Bone marrow (tissue), 2 donors: ENCODE data around the gene MIPEP.
"Not testable (repeated sequence)": the region's sequence is repeated elsewhere in the genome, so short reads cannot be mapped to it uniquely, and the experiment has no call there.

ENCODE experiments used
- DNase-seq, 2 donors: peaks; one replicate each; lab custom pipeline; 2025; lab: John Stamatoyannopoulos, UW

The MIPEP gene

DNA sequence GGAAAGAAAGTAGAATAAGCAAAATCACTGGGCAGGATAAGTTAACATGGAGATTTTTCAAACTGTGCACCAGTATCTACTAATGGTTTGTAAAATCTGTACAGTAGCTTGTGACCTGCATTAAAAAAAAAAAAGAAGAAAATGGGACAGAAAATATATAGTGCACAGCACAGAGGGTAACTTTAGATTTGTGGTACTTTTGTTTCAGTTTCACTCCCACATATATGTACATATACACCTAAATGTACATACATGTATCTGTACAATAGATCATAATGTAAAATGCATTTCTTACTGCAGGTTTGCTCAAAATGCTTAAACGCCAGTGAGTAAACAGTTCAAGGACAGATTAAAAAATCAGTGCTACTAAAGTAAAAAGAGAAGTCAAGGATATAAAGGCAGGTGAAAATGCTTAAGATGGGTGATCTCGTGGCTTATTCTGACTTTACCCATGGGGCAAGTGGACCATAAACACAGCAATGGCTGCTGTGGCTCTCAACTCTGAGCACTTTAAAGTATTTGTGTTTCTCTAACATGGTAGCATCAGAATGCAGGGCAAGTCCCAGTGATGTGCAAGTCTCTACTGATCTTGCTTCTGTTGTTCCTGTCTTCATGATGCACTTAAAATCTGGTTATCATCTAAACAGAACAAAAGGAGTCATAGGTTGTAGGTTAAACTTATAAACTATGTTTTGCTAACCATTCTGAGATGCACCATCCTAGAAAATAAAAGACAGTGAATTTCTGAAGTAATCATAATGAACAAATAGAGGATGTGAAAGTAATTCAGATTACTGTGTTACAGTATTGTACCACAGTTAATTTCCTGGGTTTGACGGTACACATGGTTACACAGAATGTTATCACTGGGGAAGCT is 112.3 kb downstream of the MIPEP start:
- DNase-seq: no peak

- no peak for DNase-seq
These were observed 116.5 kb downstream of the MIPEP start for GRCh38 chr13:23772717-23773116.

DNA sequence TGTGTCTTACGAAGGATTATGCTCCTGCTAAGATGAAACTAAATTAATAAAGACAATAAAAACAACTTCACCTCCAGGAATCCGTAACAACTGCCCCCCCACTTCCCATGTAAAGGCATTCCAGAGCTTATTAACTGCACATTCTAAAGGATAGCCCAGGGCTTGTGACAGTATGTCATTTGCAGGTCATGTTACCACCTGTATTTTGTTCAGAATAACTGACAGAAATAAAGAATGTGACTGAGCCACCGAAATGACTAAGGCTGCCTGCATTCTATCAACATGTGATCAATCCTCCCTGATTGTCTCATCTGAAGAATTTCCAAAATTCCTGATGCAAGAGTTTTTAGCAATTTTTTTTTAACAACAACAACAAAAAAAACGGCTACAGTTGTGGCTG is 117.2 kb downstream of the MIPEP start:
- DNase-seq: no peak

GRCh38 chr13:23771552-23771951 is 117.6 kb downstream of the MIPEP start:
- DNase-seq: no peak

GRCh38 chr13:23770973-23771372 is 118.2 kb downstream of the MIPEP start:
- DNase-seq: no peak

- no peak for DNase-seq
These were observed 118.8 kb downstream of the MIPEP start for GRCh38 chr13:23770428-23770827.

DNA sequence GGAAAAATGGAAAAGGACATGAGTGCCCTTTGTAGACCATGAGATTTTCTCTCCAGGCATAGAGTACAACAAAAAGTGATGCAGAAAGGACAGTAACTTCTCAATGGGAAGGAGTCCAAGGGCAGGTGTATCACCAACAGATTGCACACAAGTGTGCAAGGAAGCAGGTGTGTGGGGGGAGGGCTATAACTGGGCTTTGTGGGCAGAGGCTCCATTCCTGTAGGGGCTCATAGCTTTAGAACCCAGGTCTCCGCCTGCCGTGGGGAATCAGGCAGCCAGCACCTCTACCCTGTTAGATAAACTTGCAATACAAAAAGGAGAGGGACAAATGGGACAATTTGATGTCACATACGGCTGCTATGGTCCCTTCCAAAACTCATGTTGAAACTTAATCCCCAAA is 119.8 kb downstream of the MIPEP start:
- no peak for DNase-seq

GRCh38 chr13:23767838-23768237 is 121.4 kb downstream of the MIPEP start:
- DNase-seq: no peak

DNA sequence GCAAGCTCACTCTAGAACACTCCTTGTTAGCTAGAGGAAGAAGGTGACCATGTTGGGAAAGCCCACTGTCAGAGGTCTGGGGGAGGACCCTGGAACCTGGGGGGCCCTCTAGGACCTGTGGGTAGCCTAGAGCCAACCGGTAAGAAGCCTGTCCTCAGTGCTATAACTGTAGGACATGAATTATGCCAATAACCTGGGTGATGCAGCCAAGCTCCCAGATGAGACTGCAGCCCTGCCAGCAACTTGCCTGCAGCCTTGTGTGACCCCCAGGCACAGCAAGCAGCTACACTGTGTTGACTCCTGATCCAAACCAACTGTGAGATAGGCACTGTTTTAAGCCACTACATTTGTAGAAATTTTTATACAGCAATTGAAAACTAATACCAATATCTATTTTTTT is 122.3 kb downstream of the MIPEP start:
- DNase-seq: no peak

GRCh38 chr13:23766283-23766682 is 122.9 kb downstream of the MIPEP start:
- DNase-seq: no peak

- DNase-seq: no peak
These were observed 123.7 kb downstream of the MIPEP start for GRCh38 chr13:23765531-23765930.

- DNase-seq: no peak
These were observed 125.9 kb downstream of the MIPEP start for GRCh38 chr13:23763318-23763717.

DNA sequence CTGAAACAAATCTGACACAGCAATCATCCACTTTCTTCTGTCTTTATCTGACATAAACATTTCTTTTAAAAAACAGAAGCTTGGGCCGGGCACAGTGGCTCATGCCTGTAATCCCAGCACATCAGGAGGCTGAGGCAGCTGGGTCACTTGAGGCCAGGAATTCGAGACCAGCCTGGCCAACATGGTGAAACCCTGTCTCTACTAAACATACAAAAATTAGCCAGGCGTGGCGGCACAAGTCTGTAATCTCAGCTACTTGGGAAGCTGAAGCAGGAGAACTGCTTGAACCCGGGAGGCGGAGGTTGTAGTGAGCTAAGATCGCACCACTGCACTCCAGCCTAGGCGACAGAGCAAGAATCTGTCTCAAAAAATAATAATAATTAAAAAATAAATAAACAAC is 127.4 kb downstream of the MIPEP start:
- not testable (repeated sequence) for DNase-seq

GRCh38 chr13:23760000-23760399 is 129.2 kb downstream of the MIPEP start:
- no peak for DNase-seq

DNA sequence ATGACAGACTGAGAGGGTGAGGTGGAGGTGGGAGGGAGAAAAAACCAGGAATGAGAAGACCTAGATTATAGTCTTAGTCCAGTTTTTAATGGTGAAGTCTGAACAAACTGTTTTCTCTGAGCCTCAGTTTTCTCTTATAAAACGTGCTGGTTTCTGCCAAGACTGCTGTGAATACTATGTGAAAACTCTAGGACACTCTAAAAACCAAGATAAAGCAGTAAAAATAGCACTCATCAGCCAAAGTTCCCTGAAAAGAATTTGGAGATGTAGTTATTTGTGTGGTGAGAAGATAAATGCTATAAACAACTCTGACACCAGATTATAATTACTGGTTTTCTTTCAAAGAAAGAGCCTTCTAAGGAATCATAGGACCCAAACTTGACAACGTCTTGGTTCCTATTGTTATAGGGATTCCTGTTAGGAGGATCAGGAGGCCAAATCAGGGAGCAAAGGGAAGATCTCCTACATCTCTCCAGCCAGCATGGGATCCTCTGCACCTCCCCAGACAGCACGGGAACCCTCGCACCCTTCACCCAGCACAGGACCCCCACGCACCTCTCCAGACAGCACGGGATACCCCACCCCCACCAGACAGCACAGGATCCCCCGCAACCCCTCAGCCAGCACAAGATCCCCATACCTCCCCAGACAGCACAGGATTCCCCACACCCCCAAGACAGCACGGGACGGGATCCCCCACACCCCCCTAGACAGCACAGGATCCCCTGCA is 130.2 kb downstream of the MIPEP start:
- no peak for DNase-seq

DNA sequence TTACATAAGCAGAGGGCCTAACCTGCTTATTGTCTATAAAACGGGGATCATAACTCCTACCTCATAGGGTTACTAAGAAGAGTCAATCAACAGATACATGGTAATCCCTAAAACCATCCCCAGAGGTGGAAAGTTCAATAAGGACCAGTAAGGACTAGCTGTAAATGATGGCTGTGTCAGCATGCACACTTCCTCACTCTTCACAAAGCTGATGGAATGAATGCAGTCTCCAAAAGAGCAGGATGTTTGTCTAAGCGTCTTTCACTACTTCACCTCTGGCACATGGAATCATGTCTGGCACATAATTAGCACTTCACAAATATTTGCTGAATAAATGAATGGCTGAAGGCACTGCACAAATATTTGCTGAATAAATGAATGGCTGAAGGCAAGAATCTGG is 134.2 kb downstream of the MIPEP start:
- DNase-seq: no peak

GRCh38 chr13:23754506-23754905 is 134.7 kb downstream of the MIPEP start:
- DNase-seq: no peak

DNA sequence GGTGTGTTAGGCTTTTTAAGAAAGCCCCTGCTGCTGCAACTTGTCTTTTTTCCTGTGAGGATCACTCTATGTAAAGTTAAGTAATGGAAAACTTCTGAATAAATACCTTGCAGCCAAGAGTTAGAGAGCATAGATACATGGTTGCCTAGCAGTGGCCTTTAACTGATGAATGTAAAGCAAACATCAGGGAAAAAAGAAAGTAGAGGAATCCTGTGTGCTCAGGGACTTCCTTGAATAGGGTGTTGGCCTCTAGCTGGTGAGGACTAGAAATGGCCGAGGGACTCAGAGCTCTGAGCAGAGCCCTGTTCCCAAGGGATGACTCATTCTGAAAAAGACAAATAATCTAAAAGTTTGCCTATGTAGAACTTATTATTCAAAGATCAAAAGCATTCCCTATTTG is 135.7 kb downstream of the MIPEP start:
- DNase-seq: no peak

DNA sequence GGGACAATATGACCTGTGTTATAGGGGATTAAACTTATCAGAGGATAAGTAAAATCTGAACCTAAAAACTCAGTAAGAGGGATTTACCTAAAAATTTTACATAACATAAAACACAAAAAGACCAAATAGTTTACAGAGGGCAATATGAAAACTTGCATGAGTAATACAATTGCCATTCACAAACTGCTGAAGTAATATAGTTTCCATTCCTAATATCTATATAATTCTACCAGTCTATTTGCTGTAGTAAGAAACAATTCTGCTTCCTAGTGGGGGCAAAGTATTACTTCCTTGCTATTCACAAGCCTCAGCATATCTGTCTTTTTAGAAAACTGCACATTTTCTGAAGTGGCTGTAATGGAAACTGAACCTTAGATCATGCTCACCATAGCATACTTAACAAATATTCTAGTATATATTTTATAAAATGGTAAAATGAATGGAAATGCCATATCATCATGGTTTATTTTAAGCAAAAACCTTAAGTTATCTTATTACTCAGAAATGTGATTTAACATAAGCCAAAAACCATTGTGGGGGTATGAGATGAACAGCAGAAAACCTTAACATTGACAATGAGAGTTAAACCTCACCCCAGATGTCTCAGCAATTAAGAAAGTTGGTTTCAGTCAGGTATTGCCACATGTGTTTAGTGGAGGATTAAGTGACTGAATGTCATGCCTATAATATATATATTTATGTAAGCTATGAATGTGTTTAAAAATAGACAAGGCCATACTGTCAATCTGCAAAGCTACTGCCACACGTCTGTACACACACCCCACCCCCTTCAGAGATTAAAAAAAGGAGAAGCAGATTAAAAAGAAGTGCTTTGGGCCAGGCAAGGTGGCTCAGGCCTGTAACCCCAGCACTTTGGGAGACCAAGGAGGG is 136.8 kb downstream of the MIPEP start:
- DNase-seq: no peak

- no peak for DNase-seq
These were observed 138.0 kb downstream of the MIPEP start for GRCh38 chr13:23751195-23751594.

- DNase-seq: no peak
These were observed 138.6 kb downstream of the MIPEP start for GRCh38 chr13:23750383-23751121.
